COLO668 (cell line): ENCODE data around the gene WDR90.

Experiments used
- DNase-seq: peaks from one replicate; lab custom pipeline; 2025; ENCODE audit not compliant: unreplicated experiment; lab: John Stamatoyannopoulos, UW

Gene WDR90

DNA sequence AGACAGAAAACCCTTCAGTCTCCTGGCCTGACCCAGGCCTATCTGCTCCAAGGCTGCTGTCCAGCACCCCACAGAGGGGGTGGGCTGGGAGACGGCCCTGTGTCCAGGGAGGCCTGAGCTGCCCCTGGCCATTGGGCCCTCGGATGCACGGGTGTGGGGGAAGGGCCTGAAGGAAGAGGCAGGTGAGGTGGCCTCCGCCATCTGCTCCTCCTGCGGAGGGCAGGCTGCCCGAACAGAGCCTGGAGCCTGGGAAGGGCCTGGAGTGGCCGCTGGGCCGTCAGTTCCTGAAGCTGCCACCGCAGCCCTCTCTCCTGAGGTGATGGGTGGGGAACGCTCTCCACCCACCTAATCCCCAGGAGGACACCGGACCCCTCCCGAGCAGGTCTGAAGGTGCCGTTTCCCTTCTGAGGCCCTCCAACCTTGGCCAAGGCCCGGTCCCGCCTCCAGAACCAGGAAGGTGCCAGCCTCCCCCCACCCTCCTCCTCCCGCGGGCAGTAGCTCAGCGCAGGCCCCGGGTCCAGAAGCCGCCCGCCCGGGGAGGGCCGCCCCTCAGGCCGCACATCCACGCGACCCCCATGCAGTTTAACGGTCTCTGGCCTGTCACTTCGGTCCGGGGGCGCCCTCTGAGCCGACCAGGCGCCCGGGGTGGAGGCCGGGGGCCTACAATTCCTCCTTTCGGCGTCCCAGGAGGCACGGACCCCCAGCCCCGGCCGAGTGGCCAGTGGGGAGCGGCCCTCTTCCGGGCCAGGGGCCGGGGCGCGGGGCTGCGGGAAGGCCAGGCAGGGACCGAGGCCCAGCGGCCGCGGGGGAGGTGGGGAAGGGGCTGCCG is 55.6 kb downstream of the WDR90 start:
- DNase-seq = peak; percentile 67

DNA sequence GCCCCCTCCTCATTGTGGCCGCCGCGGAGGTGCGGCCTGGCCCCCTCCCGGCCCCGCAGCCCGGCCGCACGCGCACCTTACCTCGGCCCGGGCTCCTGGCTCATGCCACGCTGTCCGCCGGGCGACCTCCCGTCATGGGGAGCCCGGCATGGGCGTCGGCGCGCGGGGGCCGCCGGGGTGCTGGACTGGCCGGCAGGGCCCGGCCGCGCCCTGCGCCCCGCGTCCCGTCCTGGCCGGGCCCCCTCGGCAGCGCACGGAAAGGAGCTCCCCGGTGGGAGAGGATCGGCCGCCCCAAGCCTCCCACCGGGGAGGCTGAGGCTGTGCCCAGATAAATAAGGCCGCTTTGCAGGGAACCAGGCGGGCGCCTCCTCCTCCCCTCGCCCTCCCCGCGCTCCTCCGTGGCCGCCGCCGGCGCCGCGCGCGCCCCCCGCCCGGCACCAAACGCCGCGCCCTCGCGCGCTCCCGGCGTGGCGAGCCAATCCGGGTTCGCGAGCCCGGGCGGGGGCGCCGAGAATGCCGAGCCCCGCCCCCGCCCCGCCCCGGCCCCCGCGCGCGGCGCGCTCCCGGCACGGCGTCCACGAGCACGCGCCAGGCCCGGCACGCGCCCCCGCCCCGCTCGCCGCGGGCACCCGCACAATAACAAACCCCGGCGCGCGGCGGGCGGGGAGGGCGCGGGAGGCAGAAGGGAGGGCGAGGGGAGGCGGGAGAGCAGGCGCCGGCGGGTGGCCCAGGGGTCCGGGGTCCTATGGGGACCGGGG is 56.4 kb downstream of the WDR90 start, which contains the start of gene FBXL16:
TSS of gene FBXL16 (minus strand) at position 371 of the 758 bp plus-strand sequence. CDS start 8,396 bp downstream, outside the sequence.
- peak; percentile 95 for DNase-seq

- DNase-seq = peak; percentile 55
Observed at GRCh38 chr16:706189-707061, 57.3 kb downstream of the WDR90 start.

- peak; percentile 80 for DNase-seq
Observed at GRCh38 chr16:707062-707538, 57.9 kb downstream of the WDR90 start.

DNA sequence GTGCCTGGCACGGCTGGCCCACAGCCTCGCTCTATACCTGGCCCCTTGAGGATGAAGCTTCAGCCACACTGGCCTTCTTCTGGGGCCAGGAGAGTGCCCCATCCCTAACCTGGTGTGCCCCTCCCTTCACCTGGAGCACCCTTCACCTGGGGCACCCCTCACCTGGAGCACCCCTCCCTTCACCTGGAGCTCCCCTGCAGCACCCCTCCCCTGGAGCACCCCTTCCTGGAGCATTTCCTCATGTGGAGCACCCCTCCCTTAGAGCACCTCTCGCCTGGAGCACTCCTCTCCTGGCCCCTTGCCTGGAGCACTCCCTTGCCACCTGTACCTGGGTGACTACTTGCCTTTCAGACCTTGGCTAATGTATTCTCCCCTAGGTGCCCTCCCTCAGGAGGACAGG is 58.9 kb downstream of the WDR90 start:
- DNase-seq = no peak

- DNase-seq = no peak
Observed at GRCh38 chr16:708959-709358, 59.8 kb downstream of the WDR90 start.

DNA sequence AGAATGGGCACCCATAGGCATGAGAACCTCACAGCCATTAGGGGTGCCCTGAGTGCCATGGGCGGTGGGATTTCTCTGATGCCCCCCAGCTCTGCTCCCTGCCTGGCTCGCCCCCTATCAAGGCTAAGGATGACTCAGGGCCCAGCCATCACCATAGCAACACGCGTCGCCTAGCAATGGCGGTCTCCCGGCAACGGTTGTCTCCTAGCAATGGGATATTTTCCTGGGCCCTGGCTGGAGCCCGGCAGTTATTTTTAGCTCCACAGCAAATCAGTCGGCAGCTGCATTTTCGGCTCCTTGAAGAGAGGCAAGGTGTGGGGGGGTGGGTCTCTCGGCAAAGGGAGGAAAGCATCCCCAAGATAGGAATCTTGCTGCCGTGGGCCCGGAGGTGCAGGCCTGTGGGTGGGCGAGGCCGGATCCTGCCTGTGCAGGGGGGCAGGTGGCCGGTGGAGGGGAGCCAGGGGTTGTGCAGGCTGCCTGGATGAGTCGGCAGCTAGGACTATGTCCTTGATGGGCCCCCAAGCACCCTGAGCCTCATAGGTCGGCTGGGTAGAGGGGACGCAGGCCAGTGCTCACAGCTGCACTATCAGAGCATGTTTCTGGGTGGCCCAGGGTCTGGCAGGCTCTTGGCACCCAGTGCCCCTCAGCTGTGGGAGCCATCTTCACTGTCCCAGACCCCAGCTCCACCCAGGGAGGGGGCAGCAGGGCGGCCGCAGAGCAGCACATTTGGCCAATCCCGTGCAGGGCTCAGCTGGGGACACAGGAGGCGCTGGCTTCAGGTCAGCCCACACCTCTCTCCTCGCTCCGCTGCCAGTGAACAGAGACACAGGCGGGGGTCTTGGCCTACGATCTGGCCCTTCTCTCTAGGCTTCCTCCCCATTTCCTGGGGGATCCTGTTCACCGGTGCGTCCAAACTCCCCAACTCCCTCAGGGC is 60.7 kb downstream of the WDR90 start:
- peak; percentile 95 for DNase-seq

DNA sequence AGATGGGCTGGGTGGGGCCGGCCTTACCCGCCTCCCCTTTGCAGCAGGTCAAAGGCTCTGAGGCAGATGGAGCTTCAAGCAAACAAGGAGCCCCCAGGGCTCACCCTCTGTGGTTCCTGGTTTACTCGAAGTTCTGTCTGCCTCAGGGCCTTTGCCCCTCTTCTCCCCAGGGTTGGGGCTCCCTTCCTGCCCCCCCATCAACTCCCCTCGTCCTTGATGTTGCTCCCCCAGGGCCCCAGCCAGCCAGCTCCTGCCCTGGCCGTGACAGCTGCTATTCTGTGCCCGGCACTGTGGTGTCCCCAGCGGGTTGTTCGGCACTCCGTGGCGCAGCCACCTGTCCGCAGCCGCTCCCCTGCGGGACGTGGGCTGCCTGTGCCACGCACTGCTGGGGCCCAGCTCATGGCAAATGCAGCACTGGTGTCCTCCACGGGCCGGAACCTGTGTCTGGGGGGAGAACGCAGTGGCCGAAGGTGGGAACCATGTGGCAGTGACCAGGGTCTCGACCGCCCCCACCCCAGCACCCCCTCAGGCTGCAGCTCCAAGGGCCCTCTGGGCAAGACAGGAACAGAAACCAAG is 61.4 kb downstream of the WDR90 start:
- peak; percentile 72 for DNase-seq

- no peak for DNase-seq
Observed at GRCh38 chr16:711084-711483, 61.9 kb downstream of the WDR90 start.

- peak; percentile 83 for DNase-seq
Observed at GRCh38 chr16:711548-712320, 62.6 kb downstream of the WDR90 start.

DNA sequence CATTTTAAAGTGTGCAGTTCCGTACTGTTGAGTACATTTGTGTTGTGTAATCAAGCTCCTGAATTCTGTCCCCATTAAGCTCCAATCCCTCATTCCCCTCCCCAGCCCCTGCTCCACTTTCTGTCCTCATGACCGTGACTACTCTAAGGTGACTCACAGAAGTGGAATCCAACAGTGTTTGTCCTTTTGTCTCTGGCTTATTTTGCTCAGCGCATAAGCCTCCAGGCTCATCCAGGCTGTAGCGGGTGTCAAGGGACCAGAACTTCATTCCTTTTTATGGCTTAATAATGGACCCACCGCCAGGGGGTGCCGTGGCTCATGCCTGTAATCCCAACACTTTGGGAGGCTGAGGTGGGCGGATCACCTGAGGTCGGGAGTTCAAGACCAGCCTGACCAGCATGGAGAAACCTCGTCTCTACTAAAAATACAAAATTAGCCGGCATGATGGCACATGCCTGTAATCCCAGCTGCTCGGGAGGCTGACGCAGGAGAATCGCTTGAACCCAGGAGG is 63.6 kb downstream of the WDR90 start:
- DNase-seq = peak; percentile 69

DNA sequence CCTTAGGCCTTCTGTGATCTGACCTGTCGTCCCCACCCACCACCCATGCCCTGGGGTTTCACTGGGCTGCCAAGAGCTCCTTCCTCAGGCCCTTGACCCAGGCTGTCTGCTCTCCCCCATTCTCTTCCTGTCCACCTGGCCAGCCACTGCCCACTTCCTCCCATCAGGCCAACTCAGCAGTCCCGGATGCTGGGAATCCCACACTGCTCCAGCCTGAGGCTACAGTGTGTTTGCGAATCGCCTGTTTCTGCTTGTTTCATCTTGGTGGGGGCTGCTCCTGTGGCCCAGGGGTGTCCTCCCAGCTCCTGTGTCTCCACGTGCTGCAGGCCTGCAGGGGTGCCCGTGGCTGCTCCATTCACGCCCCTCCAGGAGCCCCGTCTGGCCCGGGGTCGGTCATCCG is 64.9 kb downstream of the WDR90 start:
- no peak for DNase-seq

DNA sequence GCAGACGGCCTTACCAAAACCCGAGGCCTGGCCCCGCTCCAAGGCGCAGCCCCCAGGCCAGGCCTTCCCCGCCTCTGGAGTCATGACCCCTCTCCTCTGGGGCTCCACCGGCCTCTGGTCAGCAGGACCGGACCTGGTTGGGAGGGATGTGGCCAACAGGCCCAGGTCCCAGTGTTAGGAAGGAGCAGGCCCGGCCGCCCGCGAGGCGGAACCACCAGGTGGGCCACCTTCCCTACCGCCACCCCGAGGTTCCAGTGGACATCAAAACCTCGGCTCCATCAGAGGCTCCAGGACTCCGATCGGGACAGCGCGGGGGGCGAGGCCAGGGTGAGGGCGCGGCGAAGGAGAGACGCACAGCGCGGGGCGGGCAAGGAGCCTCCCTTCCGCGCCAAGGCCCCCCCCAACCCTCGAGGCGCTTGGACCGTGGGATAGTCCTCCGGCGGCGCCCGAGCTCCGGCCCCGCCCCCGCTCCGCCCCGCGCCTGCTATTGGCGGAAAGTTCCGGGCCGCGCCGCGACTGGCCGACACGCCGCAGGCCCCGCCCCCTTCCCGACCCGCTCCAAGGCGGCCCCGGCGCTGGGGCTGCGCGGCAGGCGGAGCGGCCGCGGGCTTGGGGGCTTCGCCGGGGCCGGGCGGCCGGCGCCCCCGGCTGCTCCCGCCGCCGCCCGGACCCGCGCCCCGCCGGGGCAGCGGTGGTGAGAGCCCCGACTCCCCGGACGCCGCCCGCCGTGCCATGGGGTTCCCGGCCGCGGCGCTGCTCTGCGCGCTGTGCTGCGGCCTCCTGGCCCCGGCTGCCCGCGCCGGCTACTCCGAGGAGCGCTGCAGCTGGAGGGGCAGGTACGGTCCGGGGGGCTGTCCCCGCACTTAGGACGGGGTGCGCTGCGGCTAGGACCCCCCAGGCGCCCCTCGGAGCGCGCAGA is 65.7 kb downstream of the WDR90 start, which contains the start of gene METRN:
TSS of gene METRN (plus strand) at position 561 of the 919 bp plus-strand sequence. CDS start at position 733, 172 bp downstream.
- DNase-seq = peak; percentile 93

GRCh38 chr16:715477-716199 is 66.5 kb downstream of the WDR90 start:
- peak; percentile 71 for DNase-seq

DNA sequence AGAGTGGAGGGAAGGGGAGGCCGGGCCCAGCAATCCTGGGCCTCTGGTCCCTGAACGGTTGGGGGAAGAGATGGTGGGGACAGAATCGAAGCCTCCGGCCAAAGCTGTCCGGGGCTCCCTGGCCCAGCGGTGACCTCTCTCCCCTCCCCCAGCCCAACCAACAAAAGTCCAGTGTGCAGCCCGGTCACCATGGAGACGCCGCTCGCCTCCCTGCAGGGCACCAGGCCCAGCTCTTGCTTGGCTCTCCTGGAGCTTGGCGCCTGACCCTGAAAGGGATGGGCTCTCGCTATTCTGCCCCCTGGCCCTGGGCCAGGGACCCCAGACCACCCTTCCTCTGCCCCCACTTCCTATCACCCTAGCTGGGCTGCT is 67.0 kb downstream of the WDR90 start:
- DNase-seq = peak; percentile 70

DNA sequence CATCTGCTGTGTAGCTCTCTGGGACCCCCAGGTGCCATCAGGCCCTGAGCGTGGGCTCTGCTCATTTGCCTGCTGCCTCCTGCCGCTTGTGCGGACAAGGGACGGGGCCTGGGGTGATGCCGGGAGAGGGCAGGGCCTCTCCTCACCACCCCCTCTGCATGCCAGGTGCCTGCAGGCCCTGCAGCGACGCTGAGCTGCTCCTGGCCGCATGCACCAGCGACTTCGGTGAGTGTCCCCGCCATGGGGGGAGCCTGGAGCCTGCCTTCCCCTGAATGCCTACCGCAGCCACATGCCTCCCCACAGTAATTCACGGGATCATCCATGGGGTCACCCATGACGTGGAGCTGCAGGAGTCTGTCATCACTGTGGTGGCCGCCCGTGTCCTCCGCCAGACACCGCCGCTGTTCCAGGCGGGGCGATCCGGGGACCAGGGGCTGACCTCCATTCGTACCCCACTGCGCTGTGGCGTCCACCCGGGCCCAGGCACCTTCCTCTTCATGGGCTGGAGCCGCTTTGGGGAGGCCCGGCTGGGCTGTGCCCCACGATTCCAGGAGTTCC is 67.7 kb downstream of the WDR90 start:
- DNase-seq = no peak
